Fibroblast of skin of left quadriceps (primary cell): ENCODE measurements around the gene SRA1.

ENCODE experiments used
- DNase-seq, 2 experiments: peaks; one replicate each; pipeline ENCODE4 v3.0.0-alpha.2; 2013; ENCODE audit warnings: low read depth in 2 of 2

SRA1 gene

GRCh38 chr5:140570488-140570887 lies 13.2 kb upstream of the SRA1 start:
- DNase-seq = no peak

- DNase-seq = no peak
Measured at GRCh38 chr5:140570058-140570457, 12.8 kb upstream of the SRA1 start.

DNA sequence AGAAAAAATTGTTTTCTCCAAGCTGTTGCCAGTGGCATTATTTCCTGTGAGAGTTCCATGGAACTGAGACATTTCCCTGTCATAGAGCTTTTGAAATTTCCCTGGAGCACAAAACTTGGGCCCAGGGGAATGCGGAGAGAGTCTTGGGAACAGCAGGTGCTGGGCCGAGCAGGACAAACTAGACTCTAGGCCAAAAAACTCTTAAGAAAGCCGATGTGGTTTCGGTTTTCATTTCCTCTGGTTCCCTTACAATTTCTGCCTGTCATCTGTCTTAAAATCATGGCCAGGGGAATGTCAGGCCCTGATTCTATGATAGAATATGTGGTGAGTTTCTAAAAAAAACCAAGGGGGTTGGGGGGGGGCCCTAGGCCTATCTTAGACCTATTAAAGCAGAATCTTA lies 11.9 kb upstream of the SRA1 start:
- DNase-seq = no peak

DNA sequence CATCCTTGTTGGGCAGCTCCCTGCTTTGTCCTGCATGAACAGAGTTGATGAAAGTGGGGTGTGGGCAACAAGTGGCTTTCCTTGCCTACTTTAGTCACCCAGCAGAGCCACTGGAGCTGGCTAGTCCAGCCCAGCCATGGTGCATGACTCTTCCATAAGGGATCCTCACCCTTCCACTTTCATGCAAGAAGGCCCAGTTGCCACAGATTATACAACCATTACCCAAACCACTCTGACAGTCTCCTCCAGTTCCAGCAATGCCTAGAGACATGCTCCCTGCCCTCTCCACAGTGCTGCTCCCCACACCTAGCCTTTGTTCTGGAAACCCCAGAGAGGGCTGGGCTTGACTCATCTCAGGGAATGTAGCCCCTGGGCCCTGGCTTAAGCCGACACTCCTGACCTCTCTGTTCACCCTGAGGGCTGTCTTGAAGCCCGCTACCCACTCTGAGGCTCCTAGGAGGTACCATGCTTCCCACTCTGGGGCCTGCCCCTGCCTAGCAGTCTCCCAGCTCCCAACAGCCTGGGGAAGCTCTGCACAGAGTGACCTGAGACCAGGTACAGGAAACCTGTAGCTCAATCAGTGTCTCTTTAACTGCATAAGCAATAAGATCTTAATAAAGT lies 11.3 kb upstream of the SRA1 start:
- no peak for DNase-seq

DNA sequence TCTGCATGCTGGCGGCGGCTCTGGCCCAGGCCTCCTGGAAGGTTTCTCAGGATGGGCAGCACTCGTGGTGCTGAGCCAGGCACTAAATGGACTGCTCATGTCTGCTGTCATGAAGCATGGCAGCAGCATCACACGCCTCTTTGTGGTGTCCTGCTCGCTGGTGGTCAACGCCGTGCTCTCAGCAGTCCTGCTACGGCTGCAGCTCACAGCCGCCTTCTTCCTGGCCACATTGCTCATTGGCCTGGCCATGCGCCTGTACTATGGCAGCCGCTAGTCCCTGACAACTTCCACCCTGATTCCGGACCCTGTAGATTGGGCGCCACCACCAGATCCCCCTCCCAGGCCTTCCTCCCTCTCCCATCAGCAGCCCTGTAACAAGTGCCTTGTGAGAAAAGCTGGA lies 10.6 kb upstream of the SRA1 start:
- DNase-seq = no peak

GRCh38 chr5:140567136-140567818 lies 10.0 kb upstream of the SRA1 start:
- no peak for DNase-seq

- no peak for DNase-seq
Measured at GRCh38 chr5:140566665-140567064, 9.4 kb upstream of the SRA1 start.

- DNase-seq = no peak
Measured at GRCh38 chr5:140565780-140566095, 8.5 kb upstream of the SRA1 start.

DNA sequence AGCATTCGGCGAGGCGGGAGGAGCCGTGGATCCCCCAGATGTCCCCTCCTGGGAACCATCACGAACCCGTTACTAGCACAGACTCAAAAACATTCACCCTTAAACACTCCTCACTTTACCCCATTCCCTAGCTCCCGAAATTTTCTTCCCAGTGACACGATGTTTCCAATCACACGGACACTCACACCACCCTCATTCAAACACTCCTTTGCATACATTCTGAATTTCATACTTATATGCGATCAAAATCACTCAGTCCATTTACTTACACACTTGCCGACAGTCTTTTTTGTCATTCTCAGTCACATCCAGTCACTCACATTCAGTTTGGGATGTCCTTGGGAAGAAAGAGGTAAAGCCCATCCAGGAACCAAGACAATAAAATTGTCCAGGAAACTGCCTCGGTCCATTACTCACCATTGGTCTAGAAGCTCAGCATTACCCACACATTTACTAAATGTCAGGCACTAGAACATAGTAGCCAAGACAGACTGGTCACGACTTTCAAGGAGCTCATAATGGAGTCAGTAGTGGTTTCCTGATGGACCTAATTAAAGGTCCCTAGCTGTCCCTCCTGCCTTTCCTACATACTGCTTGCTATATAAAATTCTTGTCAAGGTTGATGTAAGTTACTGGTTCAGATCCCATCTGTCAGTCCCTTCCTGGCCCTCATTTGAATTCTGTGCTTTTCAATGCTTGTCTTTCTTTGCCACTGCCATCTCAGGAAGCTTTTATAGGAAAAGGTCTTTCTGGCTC lies 7.9 kb upstream of the SRA1 start:
- no peak for DNase-seq

GRCh38 chr5:140564196-140565023 lies 7.1 kb upstream of the SRA1 start, which contains the start of the genes APBB3 and SLC35A4:
Gene APBB3 (minus strand): TSS chr5:140564598. CDS start chr5:140564245, 353 bp downstream.
Gene SLC35A4 (plus strand): TSS chr5:140564828. CDS start chr5:140567170, 2,342 bp downstream.
- peak; percentile 97 for DNase-seq

GRCh38 chr5:140563596-140563995 lies 6.3 kb upstream of the SRA1 start:
- DNase-seq = no peak

DNA sequence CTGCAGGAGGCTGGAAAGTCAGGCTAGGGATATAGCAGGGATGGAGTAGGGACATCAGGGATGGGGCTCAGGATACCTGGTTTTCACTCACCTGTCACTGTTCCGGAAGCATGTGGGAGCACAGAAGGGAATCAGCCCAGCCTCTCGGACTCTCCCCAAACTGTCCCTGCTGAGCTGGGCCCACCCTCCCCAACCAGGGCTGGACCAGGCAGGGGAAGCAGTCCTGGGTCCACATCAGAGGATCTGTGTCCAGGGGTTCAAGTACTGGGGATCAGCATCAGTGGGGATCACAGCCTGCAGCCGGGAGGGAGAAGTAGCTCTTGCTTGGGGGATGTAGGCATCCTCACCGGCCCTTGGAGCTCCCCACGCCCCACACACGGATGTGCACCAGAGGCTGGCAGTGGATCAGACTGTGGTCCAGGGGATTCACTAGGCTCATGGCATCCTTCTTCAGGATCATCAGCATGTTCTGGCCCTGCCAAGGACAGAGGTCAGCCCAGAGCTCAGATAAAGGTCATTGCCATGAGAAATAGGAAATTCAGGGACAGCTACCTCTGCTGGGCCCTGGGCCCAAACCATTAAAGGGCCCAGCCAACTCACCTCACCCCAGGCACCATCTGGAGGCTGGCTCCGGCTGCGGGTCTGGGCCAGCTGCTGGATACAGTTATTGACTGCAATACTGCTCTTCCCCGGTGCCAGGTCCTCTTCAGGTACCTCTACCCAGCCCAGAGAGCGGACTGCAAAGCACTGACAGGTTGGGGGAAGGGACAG lies 4.7 kb upstream of the SRA1 start:
- no peak for DNase-seq

DNA sequence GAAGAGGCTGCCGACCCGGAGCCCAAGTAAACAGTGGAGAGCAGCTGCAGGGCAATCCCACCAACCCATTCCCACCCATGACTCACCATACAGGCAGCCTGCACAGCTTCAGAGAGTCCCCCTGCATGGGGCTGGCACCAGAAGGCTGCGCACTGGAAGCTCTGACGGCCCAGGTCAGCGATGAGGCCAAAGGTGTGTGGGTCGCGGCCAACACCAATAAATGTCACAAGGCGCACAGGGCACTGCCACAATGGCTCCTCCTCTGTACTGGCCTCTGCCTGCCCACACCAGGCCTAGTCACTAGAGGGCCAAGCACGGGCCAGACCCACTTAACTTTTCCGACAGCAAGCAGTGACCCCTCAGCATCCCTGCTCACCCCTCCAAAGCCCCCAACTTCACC lies 3.0 kb upstream of the SRA1 start:
- DNase-seq = no peak

GRCh38 chr5:140558542-140558941 lies 1.3 kb upstream of the SRA1 start:
- DNase-seq = no peak

- no peak for DNase-seq
Measured at GRCh38 chr5:140557965-140558364, 692 bp upstream of the SRA1 start.

DNA sequence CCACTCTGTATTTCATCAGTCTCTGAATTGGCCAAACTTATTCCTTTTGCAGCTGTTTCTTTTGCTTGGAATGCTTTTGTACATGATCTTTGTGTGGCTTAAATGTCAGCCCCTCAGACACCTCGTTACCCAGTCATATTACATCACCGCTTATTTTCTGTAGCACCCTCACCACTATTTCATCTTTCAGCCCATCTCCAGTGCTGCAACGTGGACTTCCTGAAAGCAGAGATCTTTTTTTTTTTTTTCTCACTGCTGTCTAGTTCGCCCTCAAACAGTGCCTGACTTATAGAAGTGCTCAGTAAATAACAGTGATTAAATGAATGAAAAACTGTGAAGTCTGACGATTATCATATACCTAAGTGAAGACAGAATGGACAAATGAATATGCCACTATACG lies 835 bp downstream of the SRA1 start:
- no peak for DNase-seq

DNA sequence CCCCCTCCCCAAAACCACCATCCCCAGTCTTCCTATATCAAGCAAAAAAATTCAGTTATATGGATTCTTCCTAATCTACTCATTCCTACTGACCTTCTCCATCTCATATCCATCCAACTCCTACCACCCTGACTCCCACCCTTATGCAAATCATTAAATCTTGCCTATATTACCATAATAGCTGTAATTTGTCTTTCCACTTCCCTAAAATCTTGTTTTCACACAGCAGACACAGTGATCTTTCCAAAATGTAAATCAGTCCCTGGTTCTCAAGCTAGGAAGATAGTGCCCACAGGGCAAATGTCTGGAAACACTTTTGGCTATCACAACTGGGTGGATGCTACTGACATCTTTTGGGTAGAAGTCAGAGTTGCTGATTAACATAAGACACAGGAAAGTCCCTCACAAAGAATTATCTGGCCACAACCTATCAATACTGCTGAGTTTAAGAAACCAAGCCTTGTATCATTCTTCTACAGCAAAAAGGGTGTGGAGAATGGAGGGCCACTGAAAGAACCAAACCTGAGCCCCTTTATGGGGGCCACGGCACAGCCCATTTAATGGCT lies 1.4 kb downstream of the SRA1 start:
- no peak for DNase-seq

GRCh38 chr5:140554454-140554853 lies 2.8 kb downstream of the SRA1 start:
- DNase-seq = no peak

DNA sequence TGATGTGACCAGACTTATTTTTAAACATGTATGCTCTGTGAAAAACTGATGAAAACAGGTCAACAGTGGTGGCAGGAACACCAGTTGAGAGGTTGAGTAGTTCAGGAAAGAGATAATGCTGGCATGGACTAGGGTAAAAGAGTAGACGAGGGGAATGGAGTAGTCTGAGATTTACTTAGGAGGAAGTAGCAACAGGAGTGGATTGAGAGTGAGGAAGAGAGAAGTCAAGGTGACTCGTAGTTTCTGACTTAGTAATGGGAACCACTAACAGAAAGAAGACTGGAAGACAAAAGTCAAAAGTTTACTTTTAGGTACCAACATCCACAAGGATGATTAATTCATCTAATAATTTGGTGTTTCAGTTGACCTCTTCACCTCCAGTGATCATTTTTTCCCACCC lies 3.6 kb downstream of the SRA1 start:
- DNase-seq = no peak

GRCh38 chr5:140551872-140552271 lies 5.4 kb downstream of the SRA1 start:
- no peak for DNase-seq
